Measurements from ENCODE around the gene MANEAL. TPM values are rescaled to one million over a fixed set of nuclear protein-coding genes. Genes with fewer than 3 reads are reported as not detected.
"Not testable (repeated sequence)": the region's sequence is repeated elsewhere in the genome, so short reads cannot be mapped to it uniquely, and the experiment has no call there.

Gene MANEAL
- total RNA-seq, 2 donors from 2014 or later = 8.8 to 11.2 TPM

DNA sequence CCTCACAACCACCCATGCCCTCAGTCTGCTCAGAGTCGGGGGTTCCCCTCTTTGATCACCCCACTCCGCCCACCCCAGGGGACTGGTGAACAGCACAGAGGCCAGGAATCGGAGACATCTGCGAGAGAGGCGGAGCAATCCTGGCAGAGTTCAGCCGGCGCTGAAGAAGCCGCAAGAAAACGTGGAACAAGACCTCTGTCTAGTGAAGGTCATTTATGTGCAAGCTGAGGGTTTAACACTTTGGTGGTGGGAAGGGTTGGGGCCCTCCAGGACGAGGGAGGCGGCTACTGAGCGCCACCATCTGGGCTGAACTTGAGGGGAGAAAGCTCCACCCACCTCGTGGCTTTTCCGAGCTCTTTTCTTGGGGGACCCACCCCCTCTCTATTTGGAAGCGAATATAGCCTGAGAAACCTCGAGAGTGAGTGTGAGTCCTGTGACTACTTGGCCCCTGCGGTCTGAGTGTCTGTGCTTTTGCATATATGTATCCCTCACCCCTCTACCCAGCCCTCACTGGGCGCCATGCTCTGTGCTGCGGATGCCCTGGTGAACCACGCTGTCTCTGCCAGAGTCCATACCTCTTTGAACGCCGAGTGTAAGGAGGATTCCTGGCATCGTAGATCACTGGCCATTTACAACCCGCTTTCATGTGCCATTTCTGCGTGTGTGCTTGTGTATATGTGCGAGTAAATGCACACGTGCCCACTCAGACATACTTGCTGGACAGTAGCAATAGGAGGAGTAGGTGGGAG, 27.6 kb upstream of the MANEAL start:
- Histone ChIP-seq H3K9me3 (no peaks in the 10 kb centered on the region), H3K4me1 (replicated peaks) (no peaks in the 10 kb centered on the region), H3K27ac (no peak overlapping the region), H3K27me3 (replicated peaks; ENCODE audit: insufficient read depth) (peaks cover 31% of the 10 kb centered on the region), H3K36me3 (no peaks in the 10 kb centered on the region), H3K4me3 (no peak overlapping the region)
- DNase-seq (ENCODE audit: low spot score) = no peak
- 5% methylated on average over 27 of the region's 27 CpGs for WGBS
- intact Hi-C loops (cut with DNase I) = no loop called here
- TF ChIP-seq POLR2AphosphoS5 (IDR thresholded peaks at IDR 0.05) = no peak
- TF ChIP-seq POLR2A (IDR thresholded peaks at IDR 0.05) = no peak
- TF ChIP-seq, protein P1, sequence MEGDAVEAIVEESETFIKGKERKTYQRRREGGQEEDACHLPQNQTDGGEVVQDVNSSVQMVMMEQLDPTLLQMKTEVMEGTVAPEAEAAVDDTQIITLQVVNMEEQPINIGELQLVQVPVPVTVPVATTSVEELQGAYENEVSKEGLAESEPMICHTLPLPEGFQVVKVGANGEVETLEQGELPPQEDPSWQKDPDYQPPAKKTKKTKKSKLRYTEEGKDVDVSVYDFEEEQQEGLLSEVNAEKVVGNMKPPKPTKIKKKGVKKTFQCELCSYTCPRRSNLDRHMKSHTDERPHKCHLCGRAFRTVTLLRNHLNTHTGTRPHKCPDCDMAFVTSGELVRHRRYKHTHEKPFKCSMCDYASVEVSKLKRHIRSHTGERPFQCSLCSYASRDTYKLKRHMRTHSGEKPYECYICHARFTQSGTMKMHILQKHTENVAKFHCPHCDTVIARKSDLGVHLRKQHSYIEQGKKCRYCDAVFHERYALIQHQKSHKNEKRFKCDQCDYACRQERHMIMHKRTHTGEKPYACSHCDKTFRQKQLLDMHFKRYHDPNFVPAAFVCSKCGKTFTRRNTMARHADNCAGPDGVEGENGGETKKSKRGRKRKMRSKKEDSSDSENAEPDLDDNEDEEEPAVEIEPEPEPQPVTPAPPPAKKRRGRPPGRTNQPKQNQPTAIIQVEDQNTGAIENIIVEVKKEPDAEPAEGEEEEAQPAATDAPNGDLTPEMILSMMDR (IDR thresholded peaks at IDR 0.05) = no peak

DNA sequence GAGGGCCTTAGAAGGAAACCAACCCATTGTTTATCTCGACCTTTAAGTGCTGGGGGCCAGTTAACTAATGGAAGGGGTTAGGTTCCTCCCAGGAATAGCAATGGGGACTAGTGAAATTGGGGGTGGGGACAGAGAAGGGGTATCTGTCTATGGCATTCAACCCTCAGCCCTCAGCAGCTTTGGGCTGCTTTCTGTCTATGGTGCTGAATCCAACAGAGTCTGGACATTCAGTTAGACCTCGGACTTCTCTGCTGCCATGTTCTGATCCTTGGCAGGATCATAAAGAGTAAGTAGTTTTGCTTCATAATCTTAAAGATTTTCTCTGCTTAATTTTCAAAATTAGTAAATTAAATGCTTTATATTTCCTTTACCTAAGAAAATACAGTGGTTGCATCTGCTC, 26.2 kb upstream of the MANEAL start:
- TF ChIP-seq, protein P1 (IDR thresholded peaks at IDR 0.05) = no peak
- no peak for TF ChIP-seq POLR2AphosphoS5 (IDR thresholded peaks at IDR 0.05)
- no peak for TF ChIP-seq POLR2A (IDR thresholded peaks at IDR 0.05)
- Histone ChIP-seq H3K27me3 (replicated peaks; ENCODE audit: insufficient read depth) (peaks cover 23% of the 10 kb centered on the region), H3K36me3 (no peaks in the 10 kb centered on the region), H3K4me1 (replicated peaks) (no peaks in the 10 kb centered on the region), H3K27ac (no peak overlapping the region), H3K4me3 (no peak overlapping the region), H3K9me3 (no peaks in the 10 kb centered on the region)
- intact Hi-C loops (cut with DNase I) = no loop called here
- no peak for DNase-seq (ENCODE audit: low spot score)
- 42% methylated on average over 2 of the region's 2 CpGs for WGBS

DNA sequence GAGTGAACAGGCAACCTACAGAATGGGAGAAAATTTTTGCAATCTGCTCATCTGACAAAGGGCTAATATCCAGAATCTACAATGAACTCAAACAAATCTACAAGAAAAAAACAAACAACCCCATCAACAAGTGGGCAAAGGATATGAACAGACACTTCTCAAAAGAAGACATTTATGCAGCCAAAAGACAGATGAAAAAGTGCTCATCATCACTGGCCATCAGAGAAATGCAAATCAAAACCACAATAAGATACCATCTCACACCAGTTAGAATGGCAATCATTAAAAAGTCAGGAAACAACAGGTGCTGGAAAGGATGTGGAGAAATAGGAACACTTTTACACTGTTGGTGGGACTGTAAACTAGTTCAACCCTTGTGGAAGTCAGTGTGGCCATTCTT, 22.2 kb upstream of the MANEAL start:
- DNase-seq (ENCODE audit: low spot score); H3K27me3 ChIP-seq (replicated peaks; ENCODE audit: insufficient read depth); H3K36me3 ChIP-seq; intact Hi-C loops (cut with DNase I); H3K4me3 ChIP-seq; H3K4me1 ChIP-seq (replicated peaks); H3K27ac ChIP-seq; H3K9me3 ChIP-seq: not testable (repeated sequence)

DNA sequence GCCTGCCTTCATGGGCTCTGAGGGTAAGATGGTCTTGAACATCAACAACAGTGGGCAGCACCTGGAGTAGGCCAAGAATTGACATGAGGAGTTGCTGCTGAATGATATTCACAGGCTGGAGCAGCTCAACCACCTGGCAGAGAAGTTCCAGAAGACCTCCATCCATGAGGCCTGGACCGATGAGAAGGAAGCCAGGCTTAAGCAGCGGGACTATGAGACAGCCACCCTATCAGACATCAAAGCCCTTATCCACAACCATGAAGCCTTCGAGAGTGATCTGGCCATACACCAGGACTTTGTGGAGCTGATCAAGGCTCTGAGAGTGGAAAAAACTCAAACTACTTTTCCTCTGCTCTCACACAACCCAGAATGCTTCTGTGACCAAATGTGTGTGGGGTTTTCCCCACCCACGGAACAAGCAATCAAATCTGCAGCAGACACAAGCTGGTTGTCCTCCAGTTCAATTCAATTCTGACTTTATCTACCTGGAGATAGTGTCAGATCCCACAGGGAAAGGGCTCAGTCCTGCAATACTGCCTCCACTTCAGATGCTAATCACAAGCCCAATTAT, 16.6 kb upstream of the MANEAL start:
- Histone ChIP-seq H3K27ac (no peak overlapping the region), H3K4me1 (replicated peaks) (no peaks in the 10 kb centered on the region), H3K27me3 (replicated peaks; ENCODE audit: insufficient read depth) (no peaks in the 10 kb centered on the region), H3K36me3 (no peaks in the 10 kb centered on the region), H3K9me3 (no peaks in the 10 kb centered on the region), H3K4me3 (no peak overlapping the region)
- WGBS = 79% methylated on average over 4 of the region's 4 CpGs
- intact Hi-C loops (cut with DNase I) = no loop called here
- DNase-seq (ENCODE audit: low spot score) = no peak
- TF ChIP-seq, protein P1 (IDR thresholded peaks at IDR 0.05) = no peak
- TF ChIP-seq POLR2A (IDR thresholded peaks at IDR 0.05) (no peak), POLR2AphosphoS5 (IDR thresholded peaks at IDR 0.05) (no peak)

DNA sequence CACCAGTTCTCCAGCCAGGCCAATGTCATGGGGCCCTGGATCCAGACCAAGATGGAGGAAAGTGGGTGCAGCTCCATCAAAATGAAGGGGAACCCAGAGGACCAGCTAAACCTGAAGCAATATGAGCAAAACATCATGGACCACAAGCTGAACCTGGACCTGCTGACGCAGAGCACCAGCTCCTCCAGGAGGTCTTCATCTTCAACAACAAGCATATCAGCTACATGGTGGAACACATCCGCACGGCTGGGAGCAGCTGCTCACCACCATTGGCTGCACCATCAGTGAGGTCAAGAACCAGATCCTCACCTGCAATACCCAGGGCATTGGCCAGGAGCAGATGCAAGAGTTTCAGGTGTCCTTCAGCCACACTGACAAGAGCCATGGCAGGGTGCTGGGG, 15.0 kb upstream of the MANEAL start:
- Histone ChIP-seq H3K27ac (no peak overlapping the region), H3K9me3 (no peaks in the 10 kb centered on the region), H3K4me3 (no peak overlapping the region), H3K27me3 (replicated peaks; ENCODE audit: insufficient read depth) (no peaks in the 10 kb centered on the region), H3K36me3 (no peaks in the 10 kb centered on the region), H3K4me1 (replicated peaks) (no peaks in the 10 kb centered on the region)
- WGBS = 84% methylated on average over 3 of the region's 3 CpGs
- TF ChIP-seq, protein P1 (IDR thresholded peaks at IDR 0.05) = no peak
- no peak for TF ChIP-seq POLR2A (IDR thresholded peaks at IDR 0.05)
- no peak for TF ChIP-seq POLR2AphosphoS5 (IDR thresholded peaks at IDR 0.05)
- no peak for DNase-seq (ENCODE audit: low spot score)
- intact Hi-C loops (cut with DNase I) = no loop called here
